Measurements from ENCODE around the gene TMEM232.
"Not testable (repeated sequence)": the region's sequence is repeated elsewhere in the genome, so short reads cannot be mapped to it uniquely, and the experiment has no call there.

Gene TMEM232

GRCh38 chr5:110686270-110686669 is 40.2 kb downstream of the TMEM232 start:
- TF ChIP-seq POLR2A (IDR thresholded peaks at IDR 0.05; ENCODE audit: low read length) (no peak), GATA1 (IDR thresholded peaks at IDR 0.05; ENCODE audit: low read depth, low read length) (no peak)
- no peak for DNase-seq

DNA sequence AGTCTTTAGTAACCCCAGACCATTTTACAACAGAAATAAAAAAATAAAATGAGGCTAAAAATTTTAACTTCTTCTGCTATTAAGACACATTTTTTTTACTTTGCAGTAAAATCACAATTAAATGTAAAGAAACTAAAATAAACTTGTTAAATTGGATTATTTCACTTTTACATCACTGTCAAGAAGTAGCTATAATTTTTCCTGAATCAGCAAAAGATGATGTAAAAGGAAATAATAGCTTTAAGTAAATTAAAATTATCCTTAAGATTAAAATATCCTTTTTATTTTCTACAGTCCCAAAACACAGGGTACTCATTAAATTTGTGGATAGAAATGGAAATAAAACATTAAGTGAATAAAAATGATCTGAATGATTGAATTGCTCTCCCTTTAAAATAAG is 44.5 kb downstream of the TMEM232 start:
- no peak for DNase-seq
- TF ChIP-seq POLR2A (IDR thresholded peaks at IDR 0.05; ENCODE audit: low read length) (no peak), GATA1 (IDR thresholded peaks at IDR 0.05; ENCODE audit: low read depth, low read length) (no peak)

DNA sequence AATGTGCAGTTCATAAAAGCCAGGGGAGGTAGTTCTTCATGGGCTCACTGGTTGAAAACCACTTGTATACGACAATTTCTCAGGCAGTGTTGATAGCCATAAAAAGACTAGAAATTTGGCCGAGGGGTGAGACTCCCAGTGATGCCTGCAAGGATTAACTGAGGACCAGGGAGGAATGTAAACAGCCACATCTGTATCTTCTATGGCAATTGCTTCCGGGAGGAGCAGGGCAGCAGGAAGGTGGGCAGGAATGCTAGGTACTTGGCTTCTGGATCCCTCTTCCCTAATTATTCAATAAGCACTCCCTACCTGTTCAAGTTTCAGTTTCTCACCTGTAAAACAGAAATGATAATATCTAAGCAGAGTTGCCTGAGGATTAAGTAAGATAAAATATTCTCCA is 45.4 kb downstream of the TMEM232 start:
- DNase-seq, result no peak
- no peak for TF ChIP-seq POLR2A (IDR thresholded peaks at IDR 0.05; ENCODE audit: low read length)
- no peak for TF ChIP-seq GATA1 (IDR thresholded peaks at IDR 0.05; ENCODE audit: low read depth, low read length)

GRCh38 chr5:110676554-110676953 is 49.9 kb downstream of the TMEM232 start:
- not testable (repeated sequence) for DNase-seq

- no peak for DNase-seq
- no peak for TF ChIP-seq GATA1 (IDR thresholded peaks at IDR 0.05; ENCODE audit: low read depth, low read length)
- TF ChIP-seq POLR2A (IDR thresholded peaks at IDR 0.05; ENCODE audit: low read length), result no peak
These were observed 61.2 kb downstream of the TMEM232 start for GRCh38 chr5:110665184-110665726.

GRCh38 chr5:110663525-110663924 is 62.9 kb downstream of the TMEM232 start:
- no peak for DNase-seq
- TF ChIP-seq POLR2A (IDR thresholded peaks at IDR 0.05; ENCODE audit: low read length) (no peak), GATA1 (IDR thresholded peaks at IDR 0.05; ENCODE audit: low read depth, low read length) (no peak)

DNA sequence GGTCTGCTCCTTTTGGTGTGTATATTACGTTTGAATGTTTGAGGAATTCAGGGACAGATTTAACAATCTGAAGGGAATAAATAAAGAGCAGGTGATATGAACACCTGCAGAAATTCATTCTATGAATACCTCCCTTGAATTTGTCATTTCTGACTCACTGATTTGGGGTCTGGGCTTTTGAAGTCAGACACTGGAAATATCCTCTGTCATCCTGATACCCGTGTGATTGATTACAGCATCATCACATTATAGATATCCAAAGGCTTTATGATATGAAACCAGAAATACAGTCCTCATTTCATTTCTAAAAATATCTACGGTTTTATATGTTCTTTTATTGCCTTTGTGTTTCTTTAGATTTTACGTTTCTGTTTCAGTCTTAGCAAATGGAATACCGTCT is 68.5 kb downstream of the TMEM232 start:
- TF ChIP-seq POLR2A (IDR thresholded peaks at IDR 0.05; ENCODE audit: low read length) (no peak), GATA1 (IDR thresholded peaks at IDR 0.05; ENCODE audit: low read depth, low read length) (no peak)
- no peak for DNase-seq

GRCh38 chr5:110653231-110653970 is 73.1 kb downstream of the TMEM232 start:
- no peak for DNase-seq
- TF ChIP-seq GATA1 (IDR thresholded peaks at IDR 0.05; ENCODE audit: low read depth, low read length) (no peak), POLR2A (IDR thresholded peaks at IDR 0.05; ENCODE audit: low read length) (no peak)

DNA sequence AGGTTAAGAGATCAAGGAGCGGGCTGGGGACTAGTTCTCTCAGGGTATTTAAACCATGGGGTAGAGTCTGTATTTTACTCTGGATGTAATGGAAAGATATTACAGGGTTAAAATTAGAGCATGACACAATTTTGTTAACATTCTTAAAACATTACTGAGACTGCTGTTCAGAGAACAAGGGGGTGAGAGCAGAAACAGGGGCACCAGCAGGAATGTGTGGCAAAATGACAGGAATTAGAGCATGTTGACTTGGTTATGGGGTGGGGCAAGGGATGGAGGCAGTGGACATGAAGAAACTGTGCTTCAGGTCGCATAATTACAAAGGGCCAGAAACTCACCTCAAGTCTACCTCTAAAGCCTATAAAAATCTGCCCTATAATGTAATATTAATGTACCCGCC is 75.0 kb downstream of the TMEM232 start:
- no peak for DNase-seq

GRCh38 chr5:110644357-110644756 is 82.1 kb downstream of the TMEM232 start:
- TF ChIP-seq GATA1 (IDR thresholded peaks at IDR 0.05; ENCODE audit: low read depth, low read length), result no peak
- DNase-seq, result no peak

More for the DNA sequence above, 75.0 kb downstream of the TMEM232 start:
- TF ChIP-seq POLR2A (IDR thresholded peaks at IDR 0.05; ENCODE audit: low read length), result no peak
- TF ChIP-seq GATA1 (IDR thresholded peaks at IDR 0.05; ENCODE audit: low read depth, low read length), result no peak

GRCh38 chr5:110638970-110639902 is 87.2 kb downstream of the TMEM232 start:
- TF ChIP-seq POLR2A (IDR thresholded peaks at IDR 0.05; ENCODE audit: low read length) (no peak), GATA1 (IDR thresholded peaks at IDR 0.05; ENCODE audit: low read depth, low read length) (no peak)

GRCh38 chr5:110634475-110634874 is 92.0 kb downstream of the TMEM232 start:
- TF ChIP-seq GATA1 (IDR thresholded peaks at IDR 0.05; ENCODE audit: low read depth, low read length), result no peak
- no peak for TF ChIP-seq POLR2A (IDR thresholded peaks at IDR 0.05; ENCODE audit: low read length)
- DNase-seq, result no peak

More at GRCh38 chr5:110638970-110639902, 87.2 kb downstream of the TMEM232 start:
- no peak for DNase-seq

- TF ChIP-seq GATA1 (IDR thresholded peaks at IDR 0.05; ENCODE audit: low read depth, low read length) (no peak), POLR2A (IDR thresholded peaks at IDR 0.05; ENCODE audit: low read length) (no peak)
- DNase-seq, result no peak
These were observed 95.2 kb downstream of the TMEM232 start for GRCh38 chr5:110631236-110631635.

GRCh38 chr5:110630350-110630749 is 96.1 kb downstream of the TMEM232 start:
- DNase-seq, result no peak
- TF ChIP-seq GATA1 (IDR thresholded peaks at IDR 0.05; ENCODE audit: low read depth, low read length) (no peak), POLR2A (IDR thresholded peaks at IDR 0.05; ENCODE audit: low read length) (no peak)

All from erythroblast (primary cell).